ENCODE measurements around the gene TCHP.
A peak's percentile ranks its signal among the peaks of the same experiment; 100 is the strongest.

TCHP gene

DNA sequence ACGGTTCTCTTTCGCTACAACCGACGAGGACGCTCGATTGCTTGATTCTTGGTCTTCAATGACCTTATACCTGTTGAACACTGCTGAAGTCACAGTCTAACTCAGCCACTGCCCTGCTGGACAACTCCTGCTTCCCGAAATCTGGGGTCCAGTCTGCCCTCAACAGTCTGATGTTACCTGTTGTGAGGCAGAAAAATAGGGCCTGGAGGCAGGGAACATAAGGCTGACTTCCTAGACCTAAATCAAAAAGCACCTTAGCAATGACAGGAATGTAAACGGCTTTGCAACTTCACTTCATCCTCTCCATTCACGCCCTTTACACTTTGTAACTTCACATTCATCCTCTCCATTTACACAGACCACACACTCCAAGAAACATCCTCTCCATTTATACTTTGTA is 19.1 kb upstream of the TCHP start:
- H3K79me2 ChIP-seq (ENCODE audit: insufficient read depth, low read length) = peaks cover 40% of the 10 kb centered on the region
- H3K27me3 ChIP-seq (ENCODE audit: insufficient read depth, low read length, poor library complexity, severe bottlenecking) = no peaks in the 10 kb centered on the region
- no peaks in the 10 kb centered on the region for H3K9me2 ChIP-seq (replicated peaks; ENCODE audit: low read depth, low read length)
- peak overlapping the region; percentile 96 for H3K4me2 ChIP-seq (ENCODE audit: low read depth, low read length, poor library complexity, severe bottlenecking)
- H3K36me3 ChIP-seq (ENCODE audit: insufficient read depth, low read length) = no peaks in the 10 kb centered on the region
- no peaks in the 10 kb centered on the region for H3F3A ChIP-seq (ENCODE audit: low read depth)
- H2AFZ ChIP-seq (ENCODE audit: low read length) = peak overlapping the region; percentile 97
- no peaks in the 10 kb centered on the region for H3K9me3 ChIP-seq (ENCODE audit: insufficient read depth, low read depth, low read length)
- H4K20me1 ChIP-seq (ENCODE audit: insufficient read depth, low read length, poor library complexity, severe bottlenecking) = peaks cover 6% of the 10 kb centered on the region
- TF ChIP-seq, protein P1, sequence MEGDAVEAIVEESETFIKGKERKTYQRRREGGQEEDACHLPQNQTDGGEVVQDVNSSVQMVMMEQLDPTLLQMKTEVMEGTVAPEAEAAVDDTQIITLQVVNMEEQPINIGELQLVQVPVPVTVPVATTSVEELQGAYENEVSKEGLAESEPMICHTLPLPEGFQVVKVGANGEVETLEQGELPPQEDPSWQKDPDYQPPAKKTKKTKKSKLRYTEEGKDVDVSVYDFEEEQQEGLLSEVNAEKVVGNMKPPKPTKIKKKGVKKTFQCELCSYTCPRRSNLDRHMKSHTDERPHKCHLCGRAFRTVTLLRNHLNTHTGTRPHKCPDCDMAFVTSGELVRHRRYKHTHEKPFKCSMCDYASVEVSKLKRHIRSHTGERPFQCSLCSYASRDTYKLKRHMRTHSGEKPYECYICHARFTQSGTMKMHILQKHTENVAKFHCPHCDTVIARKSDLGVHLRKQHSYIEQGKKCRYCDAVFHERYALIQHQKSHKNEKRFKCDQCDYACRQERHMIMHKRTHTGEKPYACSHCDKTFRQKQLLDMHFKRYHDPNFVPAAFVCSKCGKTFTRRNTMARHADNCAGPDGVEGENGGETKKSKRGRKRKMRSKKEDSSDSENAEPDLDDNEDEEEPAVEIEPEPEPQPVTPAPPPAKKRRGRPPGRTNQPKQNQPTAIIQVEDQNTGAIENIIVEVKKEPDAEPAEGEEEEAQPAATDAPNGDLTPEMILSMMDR (conservative IDR thresholded peaks at IDR 0.05; ENCODE audit: low read length) = no peak
- no peak for TF ChIP-seq EZH2phosphoT487 (IDR thresholded peaks at IDR 0.05; ENCODE audit: borderline replicate concordance)
- H3K9ac ChIP-seq (ENCODE audit: low read depth, low read length, poor library complexity, severe bottlenecking) = peak overlapping the region; percentile 65
- peak overlapping the region; percentile 86 for H3K4me3 ChIP-seq (ENCODE audit: low read length, poor library complexity, severe bottlenecking)
- peaks cover 40% of the 10 kb centered on the region for H3K4me1 ChIP-seq (ENCODE audit: insufficient read depth, low read length, poor library complexity, severe bottlenecking)

DNA sequence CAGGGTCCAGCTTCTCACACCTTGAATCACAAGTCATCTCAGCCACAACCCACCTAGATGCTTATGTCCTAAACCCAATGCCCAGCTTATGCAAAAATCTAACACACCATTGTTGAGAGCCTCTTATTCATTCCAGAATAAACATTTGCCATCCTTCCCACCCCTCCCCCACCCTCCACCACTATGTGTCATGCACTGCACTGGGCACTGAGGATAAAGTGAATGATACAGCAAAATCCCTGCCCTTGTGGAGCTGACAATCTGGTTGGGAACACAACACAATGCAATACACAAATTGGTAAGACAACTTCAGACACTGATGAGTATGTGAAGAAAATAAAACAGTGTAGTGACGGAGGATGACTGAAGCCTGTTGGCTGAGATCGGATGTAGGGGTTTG is 18.3 kb upstream of the TCHP start:
- no peaks in the 10 kb centered on the region for H3K36me3 ChIP-seq (ENCODE audit: insufficient read depth, low read length)
- no peaks in the 10 kb centered on the region for H3K9me3 ChIP-seq (ENCODE audit: insufficient read depth, low read depth, low read length)
- no peak overlapping the region for H3K4me3 ChIP-seq (ENCODE audit: low read length, poor library complexity, severe bottlenecking)
- no peak overlapping the region for H3K9ac ChIP-seq (ENCODE audit: low read depth, low read length, poor library complexity, severe bottlenecking)
- no peaks in the 10 kb centered on the region for H3K27me3 ChIP-seq (ENCODE audit: insufficient read depth, low read length, poor library complexity, severe bottlenecking)
- H3K4me2 ChIP-seq (ENCODE audit: low read depth, low read length, poor library complexity, severe bottlenecking) = no peak overlapping the region
- no peak for TF ChIP-seq EZH2phosphoT487 (IDR thresholded peaks at IDR 0.05; ENCODE audit: borderline replicate concordance)
- TF ChIP-seq, protein P1 (conservative IDR thresholded peaks at IDR 0.05; ENCODE audit: low read length) = no peak
- H3F3A ChIP-seq (ENCODE audit: low read depth) = no peaks in the 10 kb centered on the region
- H4K20me1 ChIP-seq (ENCODE audit: insufficient read depth, low read length, poor library complexity, severe bottlenecking) = no peaks in the 10 kb centered on the region
- H2AFZ ChIP-seq (ENCODE audit: low read length) = no peak overlapping the region
- H3K9me2 ChIP-seq (replicated peaks; ENCODE audit: low read depth, low read length) = no peaks in the 10 kb centered on the region
- peaks cover 34% of the 10 kb centered on the region for H3K79me2 ChIP-seq (ENCODE audit: insufficient read depth, low read length)
- H3K4me1 ChIP-seq (ENCODE audit: insufficient read depth, low read length, poor library complexity, severe bottlenecking) = peaks cover 33% of the 10 kb centered on the region

DNA sequence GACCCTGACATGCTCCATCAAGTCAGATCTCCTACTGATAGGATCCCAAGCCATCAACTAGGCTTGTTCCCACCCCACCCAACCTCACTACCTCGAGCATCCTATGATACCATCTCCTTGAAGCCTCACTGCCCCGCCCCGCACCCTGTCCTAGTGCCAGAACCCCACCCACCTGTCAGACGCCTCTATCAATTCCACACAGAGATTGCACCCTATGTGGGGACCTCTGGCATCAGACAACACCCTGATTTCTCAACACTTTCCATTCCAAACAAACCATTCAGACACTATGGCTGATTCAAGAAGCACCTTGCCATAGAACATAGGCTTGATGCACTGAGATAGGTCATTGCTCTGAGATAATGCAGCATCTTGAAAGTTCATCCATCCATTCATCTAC is 16.6 kb upstream of the TCHP start:
- TF ChIP-seq EZH2phosphoT487 (IDR thresholded peaks at IDR 0.05; ENCODE audit: borderline replicate concordance) = no peak
- TF ChIP-seq, protein P1 (conservative IDR thresholded peaks at IDR 0.05; ENCODE audit: low read length) = no peak
- no peak overlapping the region for H3K9ac ChIP-seq (ENCODE audit: low read depth, low read length, poor library complexity, severe bottlenecking)
- no peaks in the 10 kb centered on the region for H3F3A ChIP-seq (ENCODE audit: low read depth)
- peaks cover 26% of the 10 kb centered on the region for H3K4me1 ChIP-seq (ENCODE audit: insufficient read depth, low read length, poor library complexity, severe bottlenecking)
- H3K9me3 ChIP-seq (ENCODE audit: insufficient read depth, low read depth, low read length) = no peaks in the 10 kb centered on the region
- no peak overlapping the region for H2AFZ ChIP-seq (ENCODE audit: low read length)
- peaks cover 17% of the 10 kb centered on the region for H3K79me2 ChIP-seq (ENCODE audit: insufficient read depth, low read length)
- H3K4me3 ChIP-seq (ENCODE audit: low read length, poor library complexity, severe bottlenecking) = no peak overlapping the region
- H3K27me3 ChIP-seq (ENCODE audit: insufficient read depth, low read length, poor library complexity, severe bottlenecking) = no peaks in the 10 kb centered on the region
- no peak overlapping the region for H3K4me2 ChIP-seq (ENCODE audit: low read depth, low read length, poor library complexity, severe bottlenecking)
- H3K36me3 ChIP-seq (ENCODE audit: insufficient read depth, low read length) = no peaks in the 10 kb centered on the region
- no peaks in the 10 kb centered on the region for H4K20me1 ChIP-seq (ENCODE audit: insufficient read depth, low read length, poor library complexity, severe bottlenecking)
- H3K9me2 ChIP-seq (replicated peaks; ENCODE audit: low read depth, low read length) = no peaks in the 10 kb centered on the region
